ENCODE results near the gene STAG1.

Gene STAG1

GRCh38 chr3:136332776-136333175 lies 419.4 kb downstream of the STAG1 start (continued):
- no peak for TF ChIP-seq ZSCAN4 (tag by site-specific recombination; IDR thresholded peaks at IDR 0.05)
- TF ChIP-seq ZNF146 (tag by site-specific recombination; IDR thresholded peaks at IDR 0.05), result no peak

GRCh38 chr3:136332302-136332701 lies 419.9 kb downstream of the STAG1 start:
- H3K4me1 ChIP-seq (ENCODE audit: control insufficient read depth, insufficient read depth, low read length), result no peaks in the 10 kb centered on the region
- ChIA-PET CTCF (interaction anchor here (0.7 kb wide), 1 partner anchor 60 kb away, joined by 4 read pairs; no protein-coding TSS in a partner anchor), POLR2A (no interaction called here)
- TF ChIP-seq ZNF777 (tag by site-specific recombination; IDR thresholded peaks at IDR 0.05; ENCODE audit: borderline replicate concordance), result no peak
- no peak overlapping the region for H3K27ac ChIP-seq (ENCODE audit: extremely low read depth, low read depth, low read length)
- no peak overlapping the region for H3K4me3 ChIP-seq (ENCODE audit: low read depth, low read length)
- H3K36me3 ChIP-seq (ENCODE audit: control insufficient read depth in 2 of 2, insufficient read depth in 1 of 2, low read length in 2 of 2), result peaks cover 0 to 73% of the 10 kb centered on the region in 2 experiments; a peak in 1 of 3 replicates
- no peaks in the 10 kb centered on the region for H3K9me3 ChIP-seq (ENCODE audit: control insufficient read depth, insufficient read depth, low read depth, low read length)

GRCh38 chr3:136330900-136331299 lies 421.3 kb downstream of the STAG1 start:
- Histone ChIP-seq H3K9me3 (ENCODE audit: control insufficient read depth, insufficient read depth, low read depth, low read length) (no peaks in the 10 kb centered on the region), H3K4me1 (ENCODE audit: control insufficient read depth, insufficient read depth, low read length) (no peaks in the 10 kb centered on the region), H3K27ac (ENCODE audit: extremely low read depth, low read depth, low read length) (no peak overlapping the region), H3K36me3 (ENCODE audit: control insufficient read depth in 2 of 2, insufficient read depth in 1 of 2, low read length in 2 of 2) (peaks cover 0 to 75% of the 10 kb centered on the region in 2 experiments; a peak in 1 of 3 replicates), H3K4me3 (ENCODE audit: low read depth, low read length) (no peak overlapping the region)
- ChIA-PET POLR2A (no interaction called here), CTCF (no interaction called here)
- TF ChIP-seq ZNF157 (tag by site-specific recombination; IDR thresholded peaks at IDR 0.05), result no peak
- TF ChIP-seq ZNF23 (tag by site-specific recombination; IDR thresholded peaks at IDR 0.05; ENCODE audit: borderline replicate concordance), result no peak
- no peak for TF ChIP-seq ZNF169 (tag by site-specific recombination; IDR thresholded peaks at IDR 0.05)
- no peak for TF ChIP-seq ZNF416 (tag by site-specific recombination; IDR thresholded peaks at IDR 0.05)
- TF ChIP-seq PRDM6 (tag by site-specific recombination; IDR thresholded peaks at IDR 0.05), result no peak
- no peak for TF ChIP-seq ZNF19 (tag by site-specific recombination; IDR thresholded peaks at IDR 0.05; ENCODE audit: low read depth)
- TF ChIP-seq ATF2 (tag by site-specific recombination; IDR thresholded peaks at IDR 0.05; ENCODE audit: low read depth), result no peak
- TF ChIP-seq ZNF549 (tag by site-specific recombination; IDR thresholded peaks at IDR 0.05), result no peak
- no peak for TF ChIP-seq ZNF48 (tag by site-specific recombination; IDR thresholded peaks at IDR 0.05)
- no peak for TF ChIP-seq ZNF248 (tag by site-specific recombination; IDR thresholded peaks at IDR 0.05)
- no peak for TF ChIP-seq TCF7L2 (IDR thresholded peaks at IDR 0.05; ENCODE audit: borderline replicate concordance, low read depth, low read length)
- no peak for TF ChIP-seq ZNF558 (tag by site-specific recombination; IDR thresholded peaks at IDR 0.05)
- TF ChIP-seq ZNF791 (tag by site-specific recombination; IDR thresholded peaks at IDR 0.05), result no peak
- TF ChIP-seq ZBTB1 (tag by site-specific recombination; IDR thresholded peaks at IDR 0.05), result no peak
- no peak for TF ChIP-seq ZNF610 (tag by site-specific recombination; IDR thresholded peaks at IDR 0.05; ENCODE audit: borderline replicate concordance)
- TF ChIP-seq GFI1B (tag by site-specific recombination; IDR thresholded peaks at IDR 0.05), result no peak
- TF ChIP-seq SCRT1 (tag by site-specific recombination; IDR thresholded peaks at IDR 0.05; ENCODE audit: borderline replicate concordance), result no peak
- TF ChIP-seq ZNF184 (tag by site-specific recombination; IDR thresholded peaks at IDR 0.05), result no peak
